GM18511 (cell line): Measurements from ENCODE around the gene ZDHHC7.
"Not testable (repeated sequence)": the region's sequence is repeated elsewhere in the genome, so short reads cannot be mapped to it uniquely, and the experiment has no call there.

Experiments
- ATAC-seq: cut with Tn5 transposase; IDR thresholded peaks from one replicate; pipeline ENCODE4 v1.9.1; 2021; ENCODE audit warnings: mild to moderate bottlenecking, moderate library complexity; ENCODE audit not compliant: unreplicated experiment

The ZDHHC7 gene

DNA sequence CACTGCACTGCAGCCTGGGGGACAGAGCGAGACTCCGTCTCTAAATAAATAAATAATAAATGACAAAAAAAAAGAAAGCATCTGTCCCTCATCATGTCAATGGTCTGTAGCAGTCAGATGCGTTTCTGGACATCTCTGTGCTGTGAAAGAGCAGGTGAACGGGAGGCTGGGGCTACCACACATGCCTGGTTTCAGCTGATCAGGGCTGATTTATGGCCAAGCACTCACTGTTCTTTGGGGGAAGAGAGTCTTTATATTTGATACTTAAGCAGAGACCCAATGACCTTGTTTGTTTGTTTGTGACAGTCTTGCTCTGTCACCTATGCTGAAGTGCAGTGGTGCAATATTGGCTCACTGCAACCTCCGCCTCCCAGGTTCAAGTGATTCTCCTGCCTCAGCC, 33.7 kb upstream of the ZDHHC7 start:
- no peak for ATAC-seq

DNA sequence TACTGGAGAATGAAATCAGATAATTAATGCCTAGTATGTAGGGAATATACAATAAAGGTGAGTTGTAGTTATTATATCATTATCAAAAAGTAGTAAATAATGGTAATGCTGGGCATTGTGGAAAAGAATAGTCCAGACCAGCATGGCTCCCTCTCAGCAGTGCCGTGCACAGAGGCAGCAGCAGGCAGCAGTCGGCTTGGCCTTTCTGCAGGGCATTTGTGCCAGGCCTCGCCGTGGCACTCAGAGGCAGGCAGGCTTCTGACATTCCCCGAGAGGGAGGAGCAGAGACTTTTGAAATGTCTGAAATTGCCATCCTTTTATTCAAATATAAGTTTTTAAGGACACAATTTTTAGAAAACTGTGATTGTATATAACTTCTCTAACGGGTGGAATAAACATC, 31.3 kb upstream of the ZDHHC7 start:
- ATAC-seq, result no peak

DNA sequence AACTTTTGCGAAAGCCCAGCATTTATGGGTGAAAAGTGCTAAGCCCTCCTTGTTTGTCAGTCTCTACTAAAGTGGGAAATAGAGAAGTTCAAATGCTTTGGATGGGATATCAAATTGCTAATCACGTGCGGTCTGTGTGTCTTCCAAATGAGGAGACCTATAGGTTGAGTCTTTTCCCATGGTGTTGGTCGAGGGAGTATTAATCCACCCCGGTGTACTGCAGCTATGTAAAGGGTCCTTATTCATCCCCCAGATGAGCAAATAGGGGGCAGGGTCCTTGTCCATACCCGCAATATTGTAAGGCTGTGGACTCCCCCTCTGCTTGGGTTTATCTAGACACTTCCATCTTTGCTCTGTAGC, 30.8 kb upstream of the ZDHHC7 start:
- no peak for ATAC-seq

DNA sequence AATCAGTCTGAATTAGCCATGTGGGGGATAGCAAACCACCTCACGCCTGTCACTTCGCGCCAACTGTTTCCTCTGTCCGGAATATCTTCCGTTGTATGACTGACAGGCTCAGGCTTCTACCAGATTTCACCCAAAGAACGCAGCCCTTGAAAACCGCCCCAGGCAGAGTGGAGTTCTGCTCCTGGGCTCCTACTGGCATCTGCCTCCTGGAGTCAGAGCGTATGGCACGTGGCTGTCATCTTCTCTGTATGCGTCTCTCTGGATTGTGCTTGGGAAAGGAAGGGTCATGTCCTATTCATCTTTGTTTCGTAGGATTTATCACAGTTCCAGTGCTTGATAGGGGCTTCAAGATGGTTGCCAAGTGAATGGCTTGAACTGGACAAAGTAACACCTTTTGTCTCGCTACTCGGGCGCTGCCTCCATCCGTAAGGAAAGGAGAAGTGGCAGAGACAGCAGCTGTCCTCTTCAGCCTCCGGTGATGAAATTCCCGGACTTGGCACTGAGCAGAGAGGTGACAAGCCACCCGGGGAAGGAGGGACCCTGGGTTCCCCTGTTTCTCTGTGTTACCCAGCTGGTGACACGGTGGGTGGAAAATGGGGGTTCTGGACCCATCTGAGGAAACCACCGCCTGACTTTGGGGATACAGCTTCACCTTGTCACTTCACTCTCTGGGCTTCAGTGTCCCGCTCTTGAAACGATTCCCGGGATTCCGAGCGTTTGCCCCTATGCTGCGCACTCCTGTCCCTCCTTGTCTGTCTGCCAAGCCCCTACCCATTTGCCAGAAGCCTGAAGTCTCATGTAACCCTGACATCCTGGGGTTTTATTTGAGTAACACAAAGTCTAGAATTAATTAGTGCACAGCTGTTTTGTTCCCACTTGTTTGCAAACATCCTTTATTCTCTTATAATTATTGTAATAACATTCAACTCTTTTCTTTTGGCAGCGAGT, 30.2 kb upstream of the ZDHHC7 start:
- no peak for ATAC-seq

DNA sequence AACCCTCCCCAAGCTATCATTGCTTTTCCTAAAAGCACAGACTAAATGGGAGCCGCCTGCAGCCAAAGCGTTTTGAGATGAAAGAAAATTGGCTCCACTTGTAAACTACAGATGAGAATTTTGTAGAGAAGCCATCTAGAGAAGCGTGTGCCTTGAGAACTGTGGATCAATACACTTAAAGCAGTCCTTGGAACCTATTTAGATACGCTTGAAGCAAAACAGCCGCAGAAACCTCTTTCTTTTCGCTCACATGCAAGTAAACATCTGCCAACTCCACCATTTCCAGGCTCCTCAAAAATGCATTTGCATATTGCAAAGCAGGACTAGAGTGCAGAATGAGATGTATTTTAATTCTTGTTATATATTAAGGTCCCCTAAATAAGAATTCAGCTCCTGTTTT, 29.4 kb upstream of the ZDHHC7 start:
- no peak for ATAC-seq

DNA sequence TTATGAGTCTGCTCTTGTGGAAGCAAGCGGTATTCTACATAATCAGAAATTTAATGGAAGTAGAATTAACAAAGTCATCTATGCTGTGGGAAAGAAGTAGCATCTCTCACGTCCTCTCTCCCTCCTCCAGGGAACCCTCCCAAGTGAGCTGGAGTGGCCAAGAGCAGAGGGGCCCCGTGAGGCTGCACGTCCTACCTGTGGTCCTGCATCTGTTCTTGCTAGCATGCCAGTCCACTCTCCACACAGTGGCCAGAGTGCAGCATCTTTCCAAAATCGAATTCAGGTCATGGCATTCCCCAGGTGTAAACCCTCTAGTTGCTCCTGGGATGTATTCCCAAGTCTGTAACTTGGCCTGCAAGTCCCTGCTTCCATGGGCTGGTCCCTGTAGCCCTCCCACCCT, 26.4 kb upstream of the ZDHHC7 start:
- no peak for ATAC-seq

DNA sequence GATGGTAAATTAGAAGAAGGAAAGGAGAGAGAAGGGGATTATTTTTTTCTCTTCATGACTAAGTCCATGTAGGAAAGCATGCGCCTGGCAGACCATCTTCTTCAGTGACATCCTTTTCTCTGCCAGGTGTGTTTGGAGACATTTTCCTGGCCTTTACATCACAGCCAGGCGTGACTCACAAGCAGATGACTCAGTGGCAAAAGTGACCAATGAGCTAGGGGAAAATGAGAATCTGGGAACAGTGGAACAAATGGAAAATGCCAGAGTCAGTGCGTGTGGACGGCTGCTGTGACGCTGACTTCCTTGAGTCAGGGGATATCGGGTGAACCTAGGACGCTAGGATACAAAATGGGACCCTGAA, 25.7 kb upstream of the ZDHHC7 start:
- ATAC-seq, result no peak

DNA sequence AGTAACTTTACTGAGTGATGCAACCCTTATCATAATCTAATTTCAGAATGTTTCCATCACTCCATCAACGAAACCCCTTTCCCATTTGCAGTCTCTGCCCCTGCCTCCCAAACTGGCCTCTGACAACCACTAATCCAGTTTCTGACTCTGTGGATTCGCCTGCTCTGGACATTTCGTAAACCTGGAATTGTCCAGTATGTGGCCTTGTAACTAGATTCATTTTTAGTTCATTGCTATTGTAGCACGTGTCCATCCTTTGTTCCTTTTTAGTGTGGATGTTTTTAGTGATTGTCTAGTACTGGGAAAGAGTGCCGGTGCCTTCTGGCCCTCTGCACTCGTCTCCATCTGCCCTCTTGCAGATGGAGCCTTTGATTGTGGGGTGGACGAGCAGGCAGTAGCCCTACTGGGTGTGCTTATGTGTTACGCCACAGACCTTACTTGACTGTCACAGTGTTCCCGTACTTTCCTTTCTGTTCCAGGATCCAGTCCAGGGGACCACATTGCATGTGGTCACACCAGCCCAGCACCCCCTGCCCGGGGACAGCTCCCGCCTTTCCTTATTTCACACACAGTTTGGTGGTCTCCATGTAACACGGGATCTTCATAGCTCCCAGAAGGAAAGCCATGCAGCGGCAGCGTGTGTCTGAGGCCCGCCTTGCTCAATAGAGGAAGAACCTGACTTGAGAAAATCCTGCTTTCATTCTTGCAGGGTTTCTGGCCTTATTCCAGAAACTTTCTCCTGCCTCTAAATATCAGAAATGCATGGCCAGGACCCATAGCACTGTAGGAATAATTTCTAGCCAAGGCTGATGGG, 25.1 kb upstream of the ZDHHC7 start:
- ATAC-seq, result no peak

DNA sequence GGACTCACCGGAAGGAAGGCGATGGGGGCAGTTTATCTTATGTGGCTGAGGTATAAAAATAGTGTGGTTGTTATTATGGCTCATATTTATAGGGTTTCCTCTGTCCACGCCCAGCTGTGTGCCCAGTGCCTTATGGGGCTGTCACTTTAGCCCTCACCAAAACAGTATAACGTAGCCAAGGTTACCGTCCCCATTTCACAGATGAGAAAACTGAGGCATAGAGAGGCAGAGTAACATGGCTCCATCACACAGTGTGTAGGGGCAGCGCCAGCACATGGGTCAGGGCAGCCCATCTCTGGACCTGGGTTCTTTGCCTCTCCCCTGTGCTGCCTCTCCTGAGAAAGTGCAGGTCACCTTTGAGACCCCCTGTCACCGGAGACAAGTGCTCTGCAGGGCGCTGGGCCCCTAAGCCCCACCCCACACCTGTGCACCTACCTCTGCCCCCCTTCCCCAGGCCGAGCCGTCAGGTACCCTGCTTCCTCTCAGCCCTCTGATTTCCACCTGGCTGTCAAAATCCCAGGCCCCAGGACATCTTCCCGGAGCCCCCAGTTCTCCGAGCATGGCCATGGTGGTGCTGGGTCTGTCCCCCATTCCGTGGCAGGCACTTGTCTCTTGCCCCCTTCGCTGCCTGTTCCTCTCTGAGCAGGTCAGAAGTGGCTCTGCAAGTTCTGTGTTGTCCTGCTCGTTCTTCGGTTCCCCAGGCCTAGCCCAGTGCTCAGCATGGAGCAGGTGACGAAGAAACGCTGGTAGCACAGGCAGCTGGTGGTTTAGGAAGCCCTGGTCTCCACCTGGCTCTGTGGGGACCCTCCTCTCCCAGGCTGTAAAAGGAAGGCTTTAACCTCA, 23.5 kb upstream of the ZDHHC7 start:
- no peak for ATAC-seq

DNA sequence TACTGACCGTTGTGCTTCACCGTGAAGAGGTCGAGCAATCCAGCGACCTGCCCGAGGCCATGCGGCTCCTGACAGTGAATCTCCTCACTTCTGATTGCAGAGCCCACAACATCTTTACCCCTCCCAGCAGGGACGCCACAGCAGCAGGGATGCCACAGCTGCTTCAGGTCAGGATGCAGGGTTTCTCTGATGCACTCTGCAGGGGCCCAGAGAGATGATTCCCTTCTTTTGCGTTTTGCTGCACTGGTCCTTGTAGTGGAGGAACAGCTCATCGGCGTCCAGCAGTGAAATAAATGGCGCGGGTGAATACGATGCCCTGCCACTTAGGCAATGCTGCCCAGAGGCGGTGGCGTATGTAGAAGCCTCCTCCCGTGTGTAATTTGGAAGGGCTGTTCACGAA, 21.8 kb upstream of the ZDHHC7 start:
- ATAC-seq, result no peak

DNA sequence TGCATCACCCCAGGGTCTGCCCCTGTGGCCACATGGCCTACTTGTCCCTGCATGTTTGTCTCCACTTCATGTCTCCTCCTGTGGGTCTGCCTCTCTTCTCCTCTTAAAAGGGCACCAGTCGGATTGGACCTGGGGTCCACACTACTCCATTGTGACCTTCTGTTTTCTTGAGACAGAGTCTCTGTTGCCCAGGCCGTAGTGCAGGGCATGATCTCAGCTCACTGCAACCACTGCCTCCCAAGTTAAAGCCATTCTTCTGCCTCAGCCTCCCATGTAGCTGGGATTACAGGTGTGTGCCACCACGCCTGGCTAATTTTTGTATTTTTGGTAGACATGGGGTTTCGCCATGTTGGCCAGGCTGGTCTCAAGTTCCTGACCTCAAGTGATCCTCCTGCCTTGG, 20.9 kb upstream of the ZDHHC7 start:
- not testable (repeated sequence) for ATAC-seq

DNA sequence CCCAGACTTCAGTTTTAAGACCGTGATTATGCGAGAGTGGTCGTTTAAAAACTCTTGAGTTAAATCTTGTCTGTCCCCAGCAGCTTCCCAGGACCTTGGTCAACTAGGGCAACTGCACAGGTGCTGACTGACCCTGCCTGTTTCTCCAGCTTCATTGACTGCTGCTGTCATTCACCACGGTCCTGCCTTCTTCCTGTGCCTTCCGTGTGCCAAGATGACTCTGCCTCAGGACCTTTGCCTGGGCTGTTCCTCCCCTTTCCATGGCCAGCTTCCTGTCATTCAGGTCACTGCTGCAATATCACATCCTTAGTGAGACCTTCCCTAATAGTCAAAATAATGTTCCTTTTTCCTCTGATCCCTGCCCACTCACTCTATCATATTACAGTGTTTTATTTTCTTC, 20.1 kb upstream of the ZDHHC7 start:
- ATAC-seq, result no peak

DNA sequence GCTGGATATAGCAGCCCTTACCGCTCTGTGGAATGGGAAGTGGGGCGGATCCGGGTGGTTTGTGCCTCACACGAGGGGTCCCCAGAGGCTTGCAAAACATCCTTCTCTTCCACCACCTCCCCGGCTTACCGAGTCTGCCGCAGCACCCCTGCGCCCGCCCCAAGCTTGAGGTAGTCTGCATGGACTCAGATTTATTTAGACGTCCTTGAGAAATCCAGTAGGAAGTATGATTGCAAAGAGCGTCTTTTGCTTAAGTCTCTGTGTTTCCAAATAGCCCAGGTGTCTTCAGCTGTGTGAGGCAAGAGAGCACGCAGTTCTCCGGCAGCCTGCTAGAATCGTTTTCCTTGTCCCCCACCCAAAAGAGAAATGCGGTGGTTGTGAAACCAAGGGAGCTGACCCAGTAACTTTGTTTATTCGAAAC, 18.7 kb upstream of the ZDHHC7 start:
- ATAC-seq, result no peak

DNA sequence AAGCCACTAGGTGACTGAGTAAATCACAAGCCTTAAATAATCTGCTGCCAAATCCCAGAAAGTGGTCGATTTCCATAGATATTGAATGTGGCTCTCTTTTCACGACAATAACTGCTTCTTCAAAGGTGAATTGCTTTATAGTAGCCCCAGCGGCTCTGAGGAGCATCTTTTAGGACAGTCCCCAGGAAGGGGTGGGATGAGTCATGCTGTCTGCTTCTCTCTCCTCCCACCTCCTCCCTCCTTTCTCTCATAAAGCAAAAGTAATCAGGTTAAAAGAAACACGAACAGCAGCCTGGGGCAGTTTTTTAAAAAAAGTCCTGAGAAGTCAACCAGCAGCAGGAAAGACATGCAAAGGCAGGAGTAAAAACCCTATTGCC, 18.1 kb upstream of the ZDHHC7 start:
- ATAC-seq, result no peak

DNA sequence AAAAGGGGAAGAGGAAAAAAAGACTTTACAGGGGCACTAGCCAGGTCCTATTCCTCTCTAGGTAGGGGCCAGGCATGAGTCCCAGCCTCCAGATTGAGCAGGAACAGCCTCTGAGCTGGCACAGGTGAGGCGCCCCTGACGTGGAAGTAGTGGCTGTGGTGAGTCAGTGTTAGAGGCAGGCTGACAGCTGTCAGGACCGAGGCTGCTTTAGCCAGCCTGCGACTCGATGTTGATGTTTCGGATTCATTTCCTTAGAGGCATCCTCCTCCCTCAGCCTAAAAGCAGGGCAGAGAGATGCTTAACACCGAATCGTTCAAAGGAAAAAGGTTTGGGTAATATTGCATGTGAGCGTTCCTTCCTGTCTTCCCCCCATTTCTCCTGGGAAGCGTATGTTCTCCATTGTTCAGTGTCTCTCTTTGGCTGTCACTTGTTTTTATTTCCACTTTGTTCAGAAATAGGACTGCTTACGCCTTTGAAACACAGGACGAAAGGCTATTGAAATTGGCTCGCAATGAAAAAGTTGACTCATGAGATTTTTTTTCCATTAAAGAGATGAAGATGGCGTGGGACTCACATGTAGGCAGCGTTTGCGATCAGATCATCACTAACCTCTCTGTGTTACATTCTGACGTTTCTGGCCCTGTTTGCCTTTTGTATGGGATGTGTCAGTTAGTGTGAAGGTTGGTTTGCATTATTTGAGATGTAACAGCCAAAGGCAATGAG, 17.5 kb upstream of the ZDHHC7 start:
- peak; percentile 67 for ATAC-seq

DNA sequence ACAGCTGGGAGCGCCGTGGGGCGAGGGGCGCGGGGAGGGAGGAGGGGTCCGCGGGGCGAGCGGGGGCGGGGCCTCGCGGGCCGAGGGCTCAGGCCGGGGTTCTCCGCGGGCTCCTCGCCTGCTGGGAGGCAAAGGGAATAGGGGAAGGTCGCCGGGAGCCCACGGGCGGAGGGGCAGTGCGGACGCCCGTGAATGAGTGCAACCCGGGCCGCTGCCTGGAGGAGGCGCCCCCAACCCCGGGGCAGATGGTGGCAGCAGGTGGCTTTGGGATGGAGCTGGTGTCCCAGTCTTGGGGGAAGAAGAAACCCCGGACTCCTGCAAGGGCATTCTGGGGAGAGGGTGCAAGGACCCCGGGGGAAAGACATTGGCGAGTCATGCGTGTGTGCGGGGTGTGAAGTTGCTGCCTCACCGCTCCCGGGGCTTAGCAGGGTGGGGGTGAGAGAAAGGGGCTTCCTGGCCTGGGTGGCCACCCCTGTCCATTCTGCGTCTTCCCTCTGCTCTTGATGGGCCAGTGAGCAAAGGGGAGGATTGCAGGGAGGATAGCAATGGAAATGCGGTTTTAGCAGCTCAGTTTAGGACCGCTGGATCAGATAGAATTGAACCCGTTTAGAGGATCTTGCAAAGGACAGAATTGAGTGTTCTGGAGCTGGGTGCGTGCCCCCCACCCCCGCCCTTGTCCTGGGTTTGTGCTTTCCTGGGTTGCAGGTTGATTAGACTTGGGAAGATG, 16.8 kb upstream of the ZDHHC7 start:
- peak; percentile 8 for ATAC-seq

DNA sequence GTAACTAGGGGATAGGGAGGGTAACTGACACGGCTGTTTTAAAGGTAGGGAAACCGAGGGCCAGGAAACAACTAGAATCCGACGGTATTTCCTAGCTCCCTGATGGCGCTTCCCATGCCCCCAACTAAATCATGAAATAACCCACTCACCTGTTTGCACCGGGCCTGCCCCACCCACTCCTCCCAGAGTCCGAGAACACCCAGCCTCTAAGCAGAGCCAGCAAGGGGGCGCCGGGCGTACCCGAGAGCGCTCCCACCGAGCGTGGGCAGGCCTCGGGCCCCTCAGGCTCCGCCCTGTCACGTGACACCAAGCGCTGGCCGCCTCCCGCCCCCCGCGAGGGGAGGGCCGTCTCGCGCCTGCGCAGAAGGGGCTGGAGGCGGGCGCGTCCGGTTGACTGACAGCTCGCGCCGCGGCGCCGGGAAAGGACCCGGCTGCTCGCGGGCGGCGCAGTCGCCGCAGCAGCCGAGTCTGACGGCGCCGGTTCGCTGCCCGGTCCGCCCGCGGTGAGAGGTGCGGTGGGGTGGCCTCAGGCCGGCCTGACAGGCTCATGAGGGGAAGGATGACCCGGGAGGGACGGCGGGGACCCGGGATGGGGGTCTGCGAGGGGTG, 16.1 kb upstream of the ZDHHC7 start, which contains the start of gene KIAA0513:
TSS of gene KIAA0513 (plus strand) at position 447 of the 609 bp plus-strand sequence. CDS start 39,277 bp downstream, outside the sequence.
- ATAC-seq, result peak; percentile 76

DNA sequence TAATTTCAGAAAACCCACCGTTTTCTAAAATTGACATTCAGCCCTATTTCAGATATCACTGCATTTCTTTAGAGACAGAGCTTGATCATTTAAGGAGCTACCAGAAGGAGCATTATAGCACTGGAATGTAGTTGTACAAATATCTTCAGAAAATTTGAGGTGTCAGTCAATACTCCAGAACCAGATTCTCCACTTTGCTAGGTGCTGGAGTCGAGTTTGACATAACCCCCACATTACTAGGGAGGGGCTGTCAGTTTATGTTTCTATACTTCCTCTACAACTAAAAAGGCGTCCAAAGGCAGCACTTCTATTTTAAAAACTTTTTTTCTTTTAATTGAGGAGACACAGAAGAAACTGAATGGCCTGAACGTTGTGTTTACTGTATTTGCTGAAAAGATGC, 15.4 kb upstream of the ZDHHC7 start:
- no peak for ATAC-seq
